HL-60 (cell line): ENCODE measurements around the gene HYDIN.

ENCODE experiments used
- POLR2AphosphoS5 ChIP-seq: IDR thresholded peaks from 2 replicates; pipeline ENCODE4 v1.6.1; 2012; ENCODE audit warnings: low read depth
- TF ChIP-seq, protein P1 (sequence below): IDR thresholded peaks from one replicate; pipeline ENCODE4 v1.5.1; 2011; ENCODE audit warnings: low read length, control low read depth, inconsistent platforms; ENCODE audit not compliant: insufficient read depth

DNA sequence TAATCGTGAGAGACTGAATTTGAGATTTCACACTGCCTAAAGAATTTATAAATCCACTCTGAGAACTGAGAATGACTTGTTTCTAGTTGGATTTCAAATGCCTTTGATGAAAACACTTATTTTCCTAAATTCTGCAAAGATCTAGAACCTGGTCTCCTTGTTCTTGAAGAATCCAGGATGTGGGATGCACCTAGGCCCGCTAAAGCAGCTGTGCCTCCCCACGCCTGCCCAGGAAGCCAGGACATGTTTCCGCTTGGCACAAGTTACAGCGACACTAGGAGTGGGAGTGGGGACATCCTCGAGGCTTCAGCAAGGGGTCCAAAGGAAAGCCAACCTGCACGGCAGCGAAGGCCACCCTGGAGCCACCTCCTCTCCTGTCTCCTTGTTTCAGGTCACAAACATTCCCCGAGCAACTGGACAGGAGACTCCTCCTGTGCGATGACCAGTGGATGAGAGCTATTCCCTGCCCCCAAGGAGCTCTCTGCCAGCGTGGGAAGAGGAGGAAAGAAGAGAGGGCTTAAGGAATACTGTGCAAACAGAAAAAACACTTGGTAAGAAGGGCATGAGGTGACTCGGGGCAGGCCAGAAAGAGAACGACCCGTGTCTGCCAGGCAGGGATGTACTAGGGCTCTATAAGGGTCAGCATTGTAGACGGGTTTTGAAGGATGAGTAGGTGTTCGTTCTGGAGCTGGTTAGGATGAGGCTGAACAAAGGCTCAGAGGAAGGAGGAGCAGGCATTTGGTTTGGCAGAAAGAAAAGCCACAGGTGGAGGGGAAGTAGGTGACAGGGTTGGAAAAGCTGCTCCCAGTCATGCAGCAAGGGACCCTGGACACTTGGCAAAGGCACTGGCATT, 440.7 kb downstream of the HYDIN start:
- TF ChIP-seq, protein P1, sequence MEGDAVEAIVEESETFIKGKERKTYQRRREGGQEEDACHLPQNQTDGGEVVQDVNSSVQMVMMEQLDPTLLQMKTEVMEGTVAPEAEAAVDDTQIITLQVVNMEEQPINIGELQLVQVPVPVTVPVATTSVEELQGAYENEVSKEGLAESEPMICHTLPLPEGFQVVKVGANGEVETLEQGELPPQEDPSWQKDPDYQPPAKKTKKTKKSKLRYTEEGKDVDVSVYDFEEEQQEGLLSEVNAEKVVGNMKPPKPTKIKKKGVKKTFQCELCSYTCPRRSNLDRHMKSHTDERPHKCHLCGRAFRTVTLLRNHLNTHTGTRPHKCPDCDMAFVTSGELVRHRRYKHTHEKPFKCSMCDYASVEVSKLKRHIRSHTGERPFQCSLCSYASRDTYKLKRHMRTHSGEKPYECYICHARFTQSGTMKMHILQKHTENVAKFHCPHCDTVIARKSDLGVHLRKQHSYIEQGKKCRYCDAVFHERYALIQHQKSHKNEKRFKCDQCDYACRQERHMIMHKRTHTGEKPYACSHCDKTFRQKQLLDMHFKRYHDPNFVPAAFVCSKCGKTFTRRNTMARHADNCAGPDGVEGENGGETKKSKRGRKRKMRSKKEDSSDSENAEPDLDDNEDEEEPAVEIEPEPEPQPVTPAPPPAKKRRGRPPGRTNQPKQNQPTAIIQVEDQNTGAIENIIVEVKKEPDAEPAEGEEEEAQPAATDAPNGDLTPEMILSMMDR = no peak
- no peak for TF ChIP-seq POLR2AphosphoS5
